HEK293 (cell line): ENCODE results near the gene PMF1.
"Not testable (repeated sequence)": the region's sequence is repeated elsewhere in the genome, so short reads cannot be mapped to it uniquely, and the experiment has no call there.

Experiments
- SP2 ChIP-seq: fragments of 450-650 bp; formaldehyde crosslinking; IDR thresholded peaks from 2 replicates; pipeline ENCODE4 v1.5.1; 2016; ENCODE audit warnings: missing biosample characterization, missing genetic modification characterization
- ZNF121 ChIP-seq: fragments of 450-650 bp; formaldehyde crosslinking; IDR thresholded peaks from 2 replicates; pipeline ENCODE4 v1.5.1; 2016; ENCODE audit warnings: missing biosample characterization, missing genetic modification characterization
- ZNF174 ChIP-seq: fragments of 450-650 bp; formaldehyde crosslinking; IDR thresholded peaks from 2 replicates; pipeline ENCODE4 v1.5.0; 2017; ENCODE audit warnings: missing biosample characterization, mild to moderate bottlenecking, missing genetic modification characterization
- ZNF747 ChIP-seq: fragments of 450-650 bp; formaldehyde crosslinking; IDR thresholded peaks from 2 replicates; pipeline ENCODE4 v1.5.1; 2016; ENCODE audit warnings: missing biosample characterization, missing genetic modification characterization
- TF ChIP-seq, protein P1 (sequence below): IDR thresholded peaks from 2 replicates; pipeline ENCODE4 v1.6.1; 2011; ENCODE audit warnings: mild to moderate bottlenecking, low read depth, low read length, borderline replicate concordance
- TF ChIP-seq, protein P2 (sequence below): fragments of 450-650 bp; formaldehyde crosslinking; IDR thresholded peaks from 2 replicates; pipeline ENCODE4 v1.5.1; 2016; ENCODE audit warnings: missing biosample characterization, missing genetic modification characterization
- TF ChIP-seq, protein P3 (sequence below): fragments of 450-650 bp; formaldehyde crosslinking; IDR thresholded peaks from 2 replicates; pipeline ENCODE4 v1.5.1; 2016; ENCODE audit warnings: missing biosample characterization, missing genetic modification characterization

DNA sequence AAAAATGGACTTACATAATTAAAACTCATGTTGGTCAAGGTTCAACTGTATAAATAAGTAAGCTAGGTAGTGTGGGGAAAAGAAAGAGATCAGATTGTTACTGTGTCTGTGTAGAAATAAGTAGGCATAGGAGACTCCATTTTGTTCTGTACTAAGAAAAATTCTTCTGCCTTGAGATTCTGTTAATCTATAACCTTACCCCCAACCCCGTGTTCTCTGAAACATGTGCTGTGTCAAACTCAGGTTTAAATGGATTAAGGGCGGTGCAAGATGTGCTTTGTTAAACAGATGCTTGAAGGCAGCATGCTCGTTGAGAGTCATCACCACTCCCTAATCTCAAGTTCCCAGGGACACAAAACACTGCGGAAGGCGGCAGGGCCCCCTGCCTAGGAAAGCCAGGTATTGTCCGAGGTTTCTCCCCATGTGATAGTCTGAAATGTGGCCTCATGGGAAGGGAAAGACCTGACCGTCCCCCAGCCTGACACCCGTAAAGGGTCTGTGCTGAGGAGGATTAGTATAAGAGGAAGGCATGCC lies 31.3 kb upstream of the PMF1 start:
- not testable (repeated sequence) for TF ChIP-seq ZNF121; ZNF747 (tag by site-specific recombination); SP2 (tag by site-specific recombination); ZNF174 (tag by site-specific recombination)
- TF ChIP-seq, protein P1, sequence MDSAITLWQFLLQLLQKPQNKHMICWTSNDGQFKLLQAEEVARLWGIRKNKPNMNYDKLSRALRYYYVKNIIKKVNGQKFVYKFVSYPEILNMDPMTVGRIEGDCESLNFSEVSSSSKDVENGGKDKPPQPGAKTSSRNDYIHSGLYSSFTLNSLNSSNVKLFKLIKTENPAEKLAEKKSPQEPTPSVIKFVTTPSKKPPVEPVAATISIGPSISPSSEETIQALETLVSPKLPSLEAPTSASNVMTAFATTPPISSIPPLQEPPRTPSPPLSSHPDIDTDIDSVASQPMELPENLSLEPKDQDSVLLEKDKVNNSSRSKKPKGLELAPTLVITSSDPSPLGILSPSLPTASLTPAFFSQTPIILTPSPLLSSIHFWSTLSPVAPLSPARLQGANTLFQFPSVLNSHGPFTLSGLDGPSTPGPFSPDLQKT = not testable (repeated sequence)
- TF ChIP-seq, protein P2, sequence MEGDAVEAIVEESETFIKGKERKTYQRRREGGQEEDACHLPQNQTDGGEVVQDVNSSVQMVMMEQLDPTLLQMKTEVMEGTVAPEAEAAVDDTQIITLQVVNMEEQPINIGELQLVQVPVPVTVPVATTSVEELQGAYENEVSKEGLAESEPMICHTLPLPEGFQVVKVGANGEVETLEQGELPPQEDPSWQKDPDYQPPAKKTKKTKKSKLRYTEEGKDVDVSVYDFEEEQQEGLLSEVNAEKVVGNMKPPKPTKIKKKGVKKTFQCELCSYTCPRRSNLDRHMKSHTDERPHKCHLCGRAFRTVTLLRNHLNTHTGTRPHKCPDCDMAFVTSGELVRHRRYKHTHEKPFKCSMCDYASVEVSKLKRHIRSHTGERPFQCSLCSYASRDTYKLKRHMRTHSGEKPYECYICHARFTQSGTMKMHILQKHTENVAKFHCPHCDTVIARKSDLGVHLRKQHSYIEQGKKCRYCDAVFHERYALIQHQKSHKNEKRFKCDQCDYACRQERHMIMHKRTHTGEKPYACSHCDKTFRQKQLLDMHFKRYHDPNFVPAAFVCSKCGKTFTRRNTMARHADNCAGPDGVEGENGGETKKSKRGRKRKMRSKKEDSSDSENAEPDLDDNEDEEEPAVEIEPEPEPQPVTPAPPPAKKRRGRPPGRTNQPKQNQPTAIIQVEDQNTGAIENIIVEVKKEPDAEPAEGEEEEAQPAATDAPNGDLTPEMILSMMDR (tag by site-specific recombination) = not testable (repeated sequence)
- TF ChIP-seq, protein P3, sequence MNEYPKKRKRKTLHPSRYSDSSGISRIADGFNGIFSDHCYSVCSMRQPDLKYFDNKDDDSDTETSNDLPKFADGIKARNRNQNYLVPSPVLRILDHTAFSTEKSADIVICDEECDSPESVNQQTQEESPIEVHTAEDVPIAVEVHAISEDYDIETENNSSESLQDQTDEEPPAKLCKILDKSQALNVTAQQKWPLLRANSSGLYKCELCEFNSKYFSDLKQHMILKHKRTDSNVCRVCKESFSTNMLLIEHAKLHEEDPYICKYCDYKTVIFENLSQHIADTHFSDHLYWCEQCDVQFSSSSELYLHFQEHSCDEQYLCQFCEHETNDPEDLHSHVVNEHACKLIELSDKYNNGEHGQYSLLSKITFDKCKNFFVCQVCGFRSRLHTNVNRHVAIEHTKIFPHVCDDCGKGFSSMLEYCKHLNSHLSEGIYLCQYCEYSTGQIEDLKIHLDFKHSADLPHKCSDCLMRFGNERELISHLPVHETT (tag by site-specific recombination) = not testable (repeated sequence)
